Measurements from ENCODE around the gene ATP5PD.
A peak's percentile ranks its signal among the peaks of the same experiment; 100 is the strongest.

Gene ATP5PD

DNA sequence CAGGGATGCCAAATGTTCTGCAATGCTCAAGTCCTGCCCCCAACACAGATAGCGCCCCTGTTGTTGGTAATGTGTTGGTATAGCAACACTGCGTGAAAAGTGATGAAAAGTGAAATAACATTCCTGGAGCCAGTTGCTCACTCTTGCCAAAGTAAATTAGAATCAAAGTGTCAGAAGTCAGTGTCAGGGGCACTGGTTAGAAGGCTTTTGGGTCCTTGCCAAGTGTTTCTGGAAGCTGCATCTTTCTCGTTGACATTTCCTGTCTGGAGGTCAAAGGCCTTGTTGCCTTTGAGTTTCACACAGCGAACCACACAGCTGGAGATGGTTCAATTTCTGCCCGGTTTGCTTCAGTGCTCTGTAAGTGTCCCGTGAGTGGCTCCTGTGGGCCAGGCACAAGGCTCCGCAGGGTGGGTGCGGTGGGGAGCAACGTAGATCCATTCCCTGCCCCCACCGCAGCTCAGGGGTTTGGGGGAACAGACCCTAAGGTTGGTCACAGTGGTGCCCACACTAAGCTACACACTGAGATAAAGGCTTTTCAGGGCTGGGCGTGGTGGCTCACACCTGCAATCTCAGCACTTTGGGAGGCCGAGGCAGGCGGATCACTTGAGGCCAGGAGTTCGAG lies 37.4 kb upstream of the ATP5PD start:
- CTCF ChIA-PET = interaction anchor here (0.7 kb wide), 2 partner anchors 12 to 217 kb away, joined by 3 to 4 read pairs; no protein-coding TSS in a partner anchor
- peak overlapping the region; percentile 20 for H3K27ac ChIP-seq
- no peak for DNase-seq (ENCODE audit: low spot score)
- TF ChIP-seq, protein P1, sequence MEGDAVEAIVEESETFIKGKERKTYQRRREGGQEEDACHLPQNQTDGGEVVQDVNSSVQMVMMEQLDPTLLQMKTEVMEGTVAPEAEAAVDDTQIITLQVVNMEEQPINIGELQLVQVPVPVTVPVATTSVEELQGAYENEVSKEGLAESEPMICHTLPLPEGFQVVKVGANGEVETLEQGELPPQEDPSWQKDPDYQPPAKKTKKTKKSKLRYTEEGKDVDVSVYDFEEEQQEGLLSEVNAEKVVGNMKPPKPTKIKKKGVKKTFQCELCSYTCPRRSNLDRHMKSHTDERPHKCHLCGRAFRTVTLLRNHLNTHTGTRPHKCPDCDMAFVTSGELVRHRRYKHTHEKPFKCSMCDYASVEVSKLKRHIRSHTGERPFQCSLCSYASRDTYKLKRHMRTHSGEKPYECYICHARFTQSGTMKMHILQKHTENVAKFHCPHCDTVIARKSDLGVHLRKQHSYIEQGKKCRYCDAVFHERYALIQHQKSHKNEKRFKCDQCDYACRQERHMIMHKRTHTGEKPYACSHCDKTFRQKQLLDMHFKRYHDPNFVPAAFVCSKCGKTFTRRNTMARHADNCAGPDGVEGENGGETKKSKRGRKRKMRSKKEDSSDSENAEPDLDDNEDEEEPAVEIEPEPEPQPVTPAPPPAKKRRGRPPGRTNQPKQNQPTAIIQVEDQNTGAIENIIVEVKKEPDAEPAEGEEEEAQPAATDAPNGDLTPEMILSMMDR (conservative IDR thresholded peaks at IDR 0.05; ENCODE audit: low read depth) = no peak
- POLR2A ChIA-PET (ENCODE audit: low non-redundant PET) = no interaction called here

DNA sequence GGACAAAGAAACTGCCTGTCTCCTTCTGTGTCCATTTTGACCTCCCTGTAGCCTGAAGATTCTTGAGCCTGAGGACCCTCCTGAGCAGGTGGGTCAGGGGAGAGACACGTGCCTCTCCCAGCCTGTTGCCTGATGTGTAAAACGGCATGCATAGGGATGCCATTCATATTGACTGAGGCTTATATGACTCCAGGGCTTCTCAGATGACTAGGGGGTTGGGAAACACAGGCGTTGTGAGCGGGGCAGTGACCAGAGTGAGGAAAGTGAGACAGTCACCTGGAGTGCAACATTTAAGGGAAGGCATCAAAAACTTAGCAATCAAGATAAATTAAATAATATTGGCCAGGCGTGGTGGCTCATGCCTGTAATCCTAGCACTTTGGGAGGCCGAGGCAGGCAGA lies 35.9 kb upstream of the ATP5PD start:
- TF ChIP-seq, protein P1 (conservative IDR thresholded peaks at IDR 0.05; ENCODE audit: low read depth) = no peak
- ChIA-PET CTCF (no interaction called here), POLR2A (ENCODE audit: low non-redundant PET) (no interaction called here)
- no peak for DNase-seq (ENCODE audit: low spot score)
- no peak overlapping the region for H3K27ac ChIP-seq

DNA sequence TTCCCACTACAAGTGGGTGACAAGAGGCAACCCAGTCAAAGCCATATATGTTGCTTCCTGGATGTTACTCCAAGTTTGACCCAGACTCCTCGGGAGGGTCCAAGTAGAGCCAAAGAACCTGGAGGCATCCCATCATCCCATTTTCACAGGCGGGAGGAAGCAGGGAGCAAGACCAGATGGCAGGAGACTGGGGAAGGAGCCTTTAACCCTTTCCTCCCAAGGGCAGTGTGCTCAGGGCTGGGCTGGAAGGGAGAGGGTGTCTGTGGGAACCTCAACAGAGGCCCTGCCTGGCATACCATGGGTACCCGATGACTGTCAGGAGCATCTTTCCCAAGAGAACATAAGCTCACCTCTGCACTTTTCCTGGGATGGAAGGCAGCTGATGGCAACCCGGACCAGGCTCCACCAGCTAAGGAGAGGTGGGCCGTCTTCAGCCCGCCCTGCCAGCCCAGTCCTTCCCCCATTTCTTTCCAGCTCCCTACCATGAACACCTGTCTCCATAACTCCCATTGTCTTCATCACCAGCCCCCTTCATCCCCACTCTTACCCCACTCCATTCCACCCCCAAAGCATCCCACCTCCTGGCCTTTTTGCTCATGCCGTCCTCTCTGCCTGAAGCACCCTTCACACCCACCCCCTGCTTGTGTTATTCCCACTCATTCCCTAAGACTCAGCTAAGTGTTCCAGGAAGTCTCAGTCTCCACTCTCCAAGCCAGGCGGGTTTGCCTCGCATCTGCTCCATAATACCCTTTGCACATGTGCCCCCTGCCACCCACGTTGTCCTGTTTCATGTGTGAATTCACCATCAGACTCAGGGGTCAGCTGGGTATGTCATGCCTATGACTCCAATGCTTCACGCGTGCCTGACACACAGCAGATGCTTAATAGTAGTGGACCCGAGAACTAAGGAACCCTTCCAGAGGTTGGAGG lies 35.1 kb upstream of the ATP5PD start:
- TF ChIP-seq, protein P1 (conservative IDR thresholded peaks at IDR 0.05; ENCODE audit: low read depth) = no peak
- CTCF ChIA-PET = interaction anchor here (0.6 to 1.1 kb wide), 2 partner anchors 24 to 551 kb away, joined by 3 to 4 read pairs; no protein-coding TSS in a partner anchor
- H3K27ac ChIP-seq = no peak overlapping the region
- DNase-seq (ENCODE audit: low spot score) = no peak
- POLR2A ChIA-PET (ENCODE audit: low non-redundant PET) = no interaction called here

DNA sequence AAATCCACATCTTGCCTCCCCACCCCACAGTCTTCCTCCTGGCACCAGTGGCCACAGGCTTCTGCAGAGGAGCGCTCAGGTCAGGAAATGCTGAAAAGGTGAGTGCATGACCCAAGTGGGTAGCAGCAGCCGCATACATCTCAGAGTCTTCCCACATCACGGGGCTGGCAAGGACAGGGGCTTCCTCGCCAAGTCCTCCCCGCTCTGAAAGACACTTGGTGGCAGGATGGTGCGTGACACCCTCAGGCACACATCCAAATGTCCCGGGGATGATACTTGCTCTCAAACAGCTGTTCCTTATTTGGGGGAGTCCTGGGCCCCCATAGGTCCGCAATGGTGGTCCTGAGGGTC lies 32.2 kb upstream of the ATP5PD start:
- CTCF ChIA-PET = interaction anchor here (0.6 to 1.5 kb wide), 6 partner anchors 10 to 123 kb away, joined by 3 to 7 read pairs (median 4); no protein-coding TSS in a partner anchor
- peak overlapping the region; percentile 55 for H3K27ac ChIP-seq
- TF ChIP-seq, protein P1 (conservative IDR thresholded peaks at IDR 0.05; ENCODE audit: low read depth) = no peak
- no peak for DNase-seq (ENCODE audit: low spot score)
- POLR2A ChIA-PET (ENCODE audit: low non-redundant PET) = no interaction called here

DNA sequence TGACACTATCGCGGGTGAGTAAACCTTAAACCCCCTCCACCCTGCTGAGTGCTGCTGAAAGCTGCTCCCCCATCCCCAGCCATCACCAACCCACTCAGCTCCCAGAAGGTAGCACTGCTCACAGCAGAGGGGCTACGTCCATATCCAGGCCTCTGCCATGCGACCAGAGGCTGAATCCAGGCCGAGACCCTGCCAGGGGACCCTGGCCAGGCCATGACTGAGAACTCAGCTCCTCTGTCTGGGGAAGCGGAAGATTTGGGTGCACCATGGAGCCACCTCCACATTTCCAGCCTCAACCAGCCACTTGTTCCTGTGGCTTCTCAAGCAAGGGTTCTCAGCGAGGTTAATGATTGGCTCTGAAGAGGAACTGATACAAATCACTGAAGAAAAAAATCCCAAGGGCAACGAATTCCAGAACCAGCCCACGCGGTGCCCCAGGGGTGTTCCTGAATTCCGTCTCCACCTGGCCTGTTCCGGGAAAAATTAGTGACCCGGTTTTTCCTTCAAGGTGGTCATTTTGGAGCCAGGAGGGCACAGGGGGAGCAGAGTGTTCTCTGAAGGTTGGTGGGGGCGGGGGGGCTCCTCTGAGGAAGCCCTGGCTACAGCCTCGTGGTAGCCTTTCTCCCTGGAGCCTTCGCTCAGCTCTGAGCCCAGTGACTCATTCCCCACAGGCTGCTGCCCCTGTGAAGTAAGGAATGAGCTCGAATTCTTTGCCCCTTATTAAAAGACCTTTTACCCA lies 31.7 kb upstream of the ATP5PD start:
- TF ChIP-seq, protein P1 (conservative IDR thresholded peaks at IDR 0.05; ENCODE audit: low read depth) = no peak
- peak; percentile 62 for DNase-seq (ENCODE audit: low spot score)
- H3K27ac ChIP-seq = peak overlapping the region; percentile 55
- CTCF ChIA-PET = interaction anchor here (0.5 to 1.5 kb wide), 6 partner anchors 10 to 124 kb away, joined by 3 to 7 read pairs (median 4); no protein-coding TSS in a partner anchor
- POLR2A ChIA-PET (ENCODE audit: low non-redundant PET) = interaction anchor here (0.5 kb wide), 1 partner anchor 10 kb away, joined by 3 read pairs; no protein-coding TSS in a partner anchor
